Neural progenitor cell (in vitro differentiated cells): ENCODE data around the gene AP1AR. TPM values are rescaled to one million over a fixed set of nuclear protein-coding genes. Genes with fewer than 3 reads are reported as not detected.

Experiments used
- DNase-seq: peaks from one replicate; pipeline ENCODE4 v3.0.0-alpha.2; 2016; ENCODE audit warnings: low spot score
- H2AFZ ChIP-seq: fragments of 200-600 bp; sonication (generic); replicated peaks from 2 replicates; pipeline ENCODE4 v1.6.1; 2016; ENCODE audit warnings: antibody characterized with exemption
- H3F3A ChIP-seq: fragments of 200-600 bp; sonication (generic); 2 replicates; pipeline ENCODE4 v1.6.1; 2016; ENCODE audit warnings: antibody characterized with exemption, low read depth
- H3K27ac ChIP-seq: fragments of 200-600 bp; sonication (generic); 2 replicates; pipeline ENCODE4 v1.5.1; 2016; ENCODE audit warnings: mild to moderate bottlenecking
- H3K27me3 ChIP-seq: fragments of 200-600 bp; sonication (generic); 2 replicates; pipeline ENCODE4 v1.6.1; 2016; ENCODE audit warnings: mild to moderate bottlenecking, moderate library complexity
- H3K36me3 ChIP-seq: fragments of 200-600 bp; sonication (generic); 2 replicates; pipeline ENCODE4 v1.5.1; 2016
- H3K4me1 ChIP-seq: fragments of 200-600 bp; sonication (generic); 2 replicates; pipeline ENCODE4 v1.6.1; 2016; ENCODE audit warnings: mixed run types
- H3K4me2 ChIP-seq: fragments of 200-600 bp; sonication (generic); 2 replicates; pipeline ENCODE4 v1.6.1; 2016
- H3K4me3 ChIP-seq: fragments of 200-600 bp; sonication (generic); 2 replicates; pipeline ENCODE4 v1.5.1; 2016
- H3K79me2 ChIP-seq: fragments of 200-600 bp; sonication (generic); 2 replicates; pipeline ENCODE4 v1.6.1; 2016; ENCODE audit warnings: low read depth
- H3K9ac ChIP-seq: fragments of 200-600 bp; sonication (generic); 2 replicates; pipeline ENCODE4 v1.6.1; 2016
- H3K9me3 ChIP-seq: fragments of 200-600 bp; sonication (generic); 2 replicates; pipeline ENCODE4 v1.5.1; 2016; ENCODE audit warnings: low read depth
- H4K20me1 ChIP-seq: fragments of 200-600 bp; sonication (generic); 2 replicates; pipeline ENCODE4 v1.6.1; 2016; ENCODE audit warnings: low read depth
- H3K27ac Mint-ChIP-seq: 3 replicates; pipeline ENCODE4 v1.8.0; 2021; ENCODE audit warnings: mixed read lengths
- H3K27me3 Mint-ChIP-seq: 2 replicates; pipeline ENCODE4 v1.8.0; 2022; ENCODE audit warnings: low read depth, mild to moderate bottlenecking, inconsistent platforms, moderate library complexity, mixed read lengths; ENCODE audit not compliant: insufficient read depth
- H3K36me3 Mint-ChIP-seq: 3 replicates; pipeline ENCODE4 v1.8.0; 2021; ENCODE audit warnings: mixed read lengths
- H3K4me1 Mint-ChIP-seq: 3 replicates; pipeline ENCODE4 v1.8.0; 2021; ENCODE audit warnings: mixed read lengths
- H3K4me3 Mint-ChIP-seq: 3 replicates; pipeline ENCODE4 v1.8.0; 2021; ENCODE audit warnings: mild to moderate bottlenecking, moderate library complexity, mixed read lengths
- H3K9me3 Mint-ChIP-seq: 3 replicates; pipeline ENCODE4 v1.8.0; 2020; ENCODE audit warnings: mixed read lengths
- CTCF ChIP-seq: fragments of 200-600 bp; sonication (generic); IDR thresholded peaks from 2 replicates; pipeline ENCODE4 v1.5.1; 2017; ENCODE audit warnings: antibody characterized with exemption, mild to moderate bottlenecking
- EZH2 ChIP-seq: fragments of 200-600 bp; sonication (generic); IDR thresholded peaks from 2 replicates; pipeline ENCODE4 v1.6.1; 2017; ENCODE audit warnings: antibody characterized with exemption, mild to moderate bottlenecking, moderate library complexity
- EZH2phosphoT487 ChIP-seq: fragments of 200-600 bp; sonication (generic); IDR thresholded peaks from 2 replicates; pipeline ENCODE4 v1.6.1; 2017; ENCODE audit warnings: antibody characterized with exemption
- total RNA-seq: library from RNA; depleted of rRNA; stranded (reverse); fragments of >200 nt; gene quantifications from 2 replicates; pipeline ENCODE4 v1.2.3, GENCODE V29; 2015; ENCODE audit warnings: low replicate concordance

The AP1AR gene
- total RNA-seq, 1 donor from 2014 or later = 41.9 TPM

GRCh38 chr4:112257098-112257497, 25.5 kb downstream of the AP1AR start:
- no peaks in the 10 kb centered on the region for H4K20me1 ChIP-seq
- no peak overlapping the region for H3K27ac Mint-ChIP-seq
- H3K27me3 ChIP-seq = no peaks in the 10 kb centered on the region
- DNase-seq = no peak
- no peaks in the 10 kb centered on the region for H3K27me3 Mint-ChIP-seq
- TF ChIP-seq EZH2phosphoT487 (no peak), EZH2 (no peak), CTCF (no peak)
- peaks cover 8% of the 10 kb centered on the region for H3K4me1 ChIP-seq
- no peaks in the 10 kb centered on the region for H3K9me3 ChIP-seq
- peaks cover 4% of the 10 kb centered on the region for H3K4me1 Mint-ChIP-seq
- no peak overlapping the region for H3K4me3 ChIP-seq
- no peaks in the 10 kb centered on the region for H3K36me3 ChIP-seq
- H3K9ac ChIP-seq = no peak overlapping the region
- no peak overlapping the region for H3K27ac ChIP-seq
- peaks cover 10% of the 10 kb centered on the region for H3K36me3 Mint-ChIP-seq
- no peak overlapping the region for H3K4me3 Mint-ChIP-seq
- H2AFZ ChIP-seq = no peak overlapping the region
- H3K9me3 Mint-ChIP-seq = no peaks in the 10 kb centered on the region
- H3F3A ChIP-seq = no peaks in the 10 kb centered on the region
- H3K4me2 ChIP-seq = no peak overlapping the region
- H3K79me2 ChIP-seq = peaks cover 7% of the 10 kb centered on the region

GRCh38 chr4:112266823-112267222, 35.2 kb downstream of the AP1AR start:
- no peak overlapping the region for H3K4me3 Mint-ChIP-seq
- H3K4me3 ChIP-seq = no peak overlapping the region
- no peak overlapping the region for H3K27ac Mint-ChIP-seq
- no peaks in the 10 kb centered on the region for H3K79me2 ChIP-seq
- TF ChIP-seq EZH2 (no peak), CTCF (peak; percentile 52)
- DNase-seq = peak; percentile 18
- H2AFZ ChIP-seq = no peak overlapping the region
- H3K9me3 ChIP-seq = no peaks in the 10 kb centered on the region
- H3F3A ChIP-seq = peaks cover 4% of the 10 kb centered on the region
- no peaks in the 10 kb centered on the region for H3K4me1 ChIP-seq
- no peaks in the 10 kb centered on the region for H3K27me3 ChIP-seq
- H4K20me1 ChIP-seq = no peaks in the 10 kb centered on the region
- H3K27me3 Mint-ChIP-seq = no peaks in the 10 kb centered on the region
- no peak overlapping the region for H3K4me2 ChIP-seq
- peaks cover 13% of the 10 kb centered on the region for H3K36me3 Mint-ChIP-seq
- H3K27ac ChIP-seq = no peak overlapping the region
- H3K9me3 Mint-ChIP-seq = peaks cover 2% of the 10 kb centered on the region
- H3K36me3 ChIP-seq = peaks cover 4% of the 10 kb centered on the region
- H3K9ac ChIP-seq = no peak overlapping the region
- H3K4me1 Mint-ChIP-seq = no peaks in the 10 kb centered on the region

- no peaks in the 10 kb centered on the region for H3K4me1 ChIP-seq
- H3F3A ChIP-seq = peaks cover 6% of the 10 kb centered on the region
- no peak for TF ChIP-seq EZH2
- Mint-ChIP-seq H3K36me3 (peaks cover 20% of the 10 kb centered on the region), H3K4me1 (no peaks in the 10 kb centered on the region), H3K27me3 (no peaks in the 10 kb centered on the region), H3K4me3 (no peak overlapping the region), H3K27ac (no peak overlapping the region), H3K9me3 (peaks cover 4% of the 10 kb centered on the region)
- no peak overlapping the region for H3K27ac ChIP-seq
- H3K79me2 ChIP-seq = no peaks in the 10 kb centered on the region
- H2AFZ ChIP-seq = no peak overlapping the region
- H4K20me1 ChIP-seq = no peaks in the 10 kb centered on the region
- no peaks in the 10 kb centered on the region for H3K27me3 ChIP-seq
- H3K9me3 ChIP-seq = no peaks in the 10 kb centered on the region
- no peak overlapping the region for H3K9ac ChIP-seq
- H3K4me2 ChIP-seq = no peak overlapping the region
- H3K4me3 ChIP-seq = no peak overlapping the region
- DNase-seq = no peak
- H3K36me3 ChIP-seq = peaks cover 4% of the 10 kb centered on the region
Measured at GRCh38 chr4:112270051-112270450, 38.5 kb downstream of the AP1AR start.

GRCh38 chr4:112270640-112271421, 39.2 kb downstream of the AP1AR start:
- Histone ChIP-seq H3K9me3 (no peaks in the 10 kb centered on the region), H4K20me1 (no peaks in the 10 kb centered on the region), H3K36me3 (peaks cover 4% of the 10 kb centered on the region), H3K27me3 (no peaks in the 10 kb centered on the region), H3K27ac (no peak overlapping the region), H3K79me2 (no peaks in the 10 kb centered on the region), H3K4me3 (no peak overlapping the region), H3K4me2 (no peak overlapping the region), H3F3A (peaks cover 6% of the 10 kb centered on the region), H3K9ac (no peak overlapping the region), H3K4me1 (no peaks in the 10 kb centered on the region), H2AFZ (no peak overlapping the region)
- Mint-ChIP-seq H3K36me3 (peaks cover 23% of the 10 kb centered on the region), H3K4me3 (no peak overlapping the region), H3K27ac (no peak overlapping the region), H3K27me3 (no peaks in the 10 kb centered on the region), H3K4me1 (no peaks in the 10 kb centered on the region), H3K9me3 (peaks cover 4% of the 10 kb centered on the region)
- DNase-seq = no peak
- no peak for TF ChIP-seq EZH2
- TF ChIP-seq EZH2phosphoT487 = no peak
- TF ChIP-seq CTCF = no peak
